Endothelial cell (in vitro differentiated cells): ENCODE measurements around the gene TUSC2. TPM values are rescaled to one million over a fixed set of nuclear protein-coding genes. Genes with fewer than 3 reads are reported as not detected.

Source experiments
- DNase-seq: peaks from one replicate; pipeline ENCODE4 v3.0.0; 2021; ENCODE audit warnings: low spot score
- H3K27ac Mint-ChIP-seq: one replicate; pipeline ENCODE4 v1.8.0; 2021; ENCODE audit warnings: mixed read lengths, inconsistent platforms; ENCODE audit not compliant: unreplicated experiment
- H3K27me3 Mint-ChIP-seq: one replicate; pipeline ENCODE4 v1.8.0; 2021; ENCODE audit warnings: mild to moderate bottlenecking, moderate library complexity, mixed read lengths, inconsistent platforms; ENCODE audit not compliant: unreplicated experiment
- H3K36me3 Mint-ChIP-seq: one replicate; pipeline ENCODE4 v1.8.0; 2021; ENCODE audit warnings: mild to moderate bottlenecking, low read depth, mixed read lengths, inconsistent platforms; ENCODE audit not compliant: unreplicated experiment
- H3K4me1 Mint-ChIP-seq: one replicate; pipeline ENCODE4 v1.8.0; 2021; ENCODE audit warnings: mild to moderate bottlenecking, mixed read lengths, inconsistent platforms; ENCODE audit not compliant: unreplicated experiment
- H3K4me3 Mint-ChIP-seq: one replicate; pipeline ENCODE4 v1.8.0; 2021; ENCODE audit warnings: mild to moderate bottlenecking, mixed read lengths, inconsistent platforms; ENCODE audit not compliant: unreplicated experiment
- H3K9me3 Mint-ChIP-seq: one replicate; pipeline ENCODE4 v1.8.0; 2021; ENCODE audit warnings: mixed read lengths, inconsistent platforms; ENCODE audit not compliant: unreplicated experiment
- CTCF ChIP-seq: fragments of 200-600 bp; sonication (generic); IDR thresholded peaks from one replicate; pipeline ENCODE4 v1.5.0; 2021; ENCODE audit warnings: antibody characterized with exemption; ENCODE audit not compliant: unreplicated experiment
- total RNA-seq: library from RNA; stranded (reverse); fragmentation: NEBNext Ultra II Directional; extraction: Animal tissue kit (Norgen Biotek cat#: 25700); gene quantifications from one replicate; pipeline ENCODE4 v1.2.1, GENCODE V29; 2021; ENCODE audit not compliant: unreplicated experiment

The TUSC2 gene
- total RNA-seq, 1 donor from 2014 or later, result 36.4 TPM

DNA sequence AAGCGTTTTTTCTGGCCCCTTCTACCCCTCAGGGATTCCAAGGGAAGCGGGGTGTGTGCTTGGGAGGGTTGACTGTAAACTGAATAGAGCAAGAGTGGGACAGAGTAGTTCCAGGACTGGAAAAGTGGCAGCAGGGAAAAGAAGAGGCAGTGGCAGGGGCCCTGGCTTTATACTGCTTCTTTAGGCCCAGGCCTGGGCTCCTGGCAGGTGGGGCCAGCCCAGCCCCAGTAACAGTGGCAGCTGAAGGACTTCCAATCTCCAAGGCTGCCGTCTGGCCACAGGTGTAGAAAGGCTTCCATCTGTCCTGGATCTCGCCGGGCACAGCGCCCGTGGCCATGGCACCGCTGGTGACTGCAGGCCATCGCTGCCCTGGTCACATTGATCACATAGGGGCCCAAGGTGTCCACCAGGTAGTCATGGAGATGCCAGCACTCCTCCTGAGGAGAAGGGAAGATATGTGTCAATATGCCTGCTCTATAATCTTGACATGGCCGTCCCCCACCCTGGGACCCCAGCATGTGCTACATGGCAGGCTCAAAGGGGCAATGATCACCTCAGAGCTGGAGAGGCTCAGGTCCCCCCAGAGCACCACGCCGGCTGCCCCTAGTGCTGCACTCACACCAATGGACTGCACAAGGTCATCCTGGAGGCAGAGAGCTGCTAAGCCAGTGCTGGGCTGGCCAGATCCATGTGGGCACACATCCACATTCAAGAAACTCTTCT is 34.8 kb downstream of the TUSC2 start:
- Mint-ChIP-seq H3K9me3 (no peaks in the 10 kb centered on the region), H3K27ac (peak overlapping the region; percentile 83), H3K36me3 (peaks cover 4% of the 10 kb centered on the region), H3K4me1 (peaks cover 15% of the 10 kb centered on the region), H3K27me3 (peaks cover 11% of the 10 kb centered on the region), H3K4me3 (peak overlapping the region; percentile 87)
- DNase-seq, result no peak
- TF ChIP-seq CTCF, result no peak

DNA sequence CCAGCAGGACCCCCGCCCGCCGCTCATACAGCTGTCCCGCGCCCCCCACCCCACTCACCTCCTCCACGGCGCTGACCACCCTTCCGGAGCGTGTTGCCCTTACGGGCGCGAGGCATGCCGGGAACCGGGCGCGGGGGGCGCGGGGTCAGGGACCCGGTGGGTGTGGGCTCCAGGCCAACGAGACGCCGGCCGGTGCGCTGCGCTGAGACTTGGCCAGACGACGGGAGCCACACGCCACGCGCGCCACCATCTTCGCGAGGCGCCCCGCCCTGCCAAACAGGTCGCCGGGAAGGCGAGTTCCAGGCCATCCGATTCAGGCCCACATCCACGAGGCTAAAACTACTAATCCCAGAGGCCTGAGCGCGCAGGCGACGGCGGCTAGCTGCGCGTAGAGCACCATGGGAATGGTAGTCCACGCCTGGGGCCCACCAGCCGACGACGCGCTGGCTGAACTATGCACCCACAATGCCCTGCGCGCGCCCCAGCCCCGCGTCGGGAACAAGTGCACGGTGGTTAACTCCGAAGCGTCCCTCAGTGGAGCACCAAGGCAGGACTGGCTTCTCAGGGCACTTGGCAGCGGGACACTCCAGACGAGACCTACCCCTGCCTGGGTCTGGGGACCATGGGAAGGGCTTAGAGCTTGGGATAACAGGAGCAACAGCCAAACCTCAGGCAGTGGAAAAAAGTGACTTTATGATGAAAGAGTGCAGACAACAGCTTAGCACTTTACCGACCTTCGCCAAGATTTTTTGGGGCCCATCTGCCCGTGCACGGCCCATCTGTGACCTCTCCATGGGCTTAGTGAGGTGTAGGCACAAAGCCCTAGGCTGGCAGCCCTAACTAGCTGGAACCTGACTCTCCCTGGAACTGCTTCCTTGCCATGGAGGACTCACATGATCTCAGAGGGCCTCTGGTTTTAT is 35.6 kb downstream of the TUSC2 start, which contains the start of gene IFRD2:
Gene IFRD2 (minus strand): TSS at position 271 of the 920 bp plus-strand sequence. CDS start 155 bp downstream, at position 116.
- Mint-ChIP-seq H3K4me1 (peaks cover 12% of the 10 kb centered on the region), H3K9me3 (no peaks in the 10 kb centered on the region), H3K27ac (peak within 1 kb of the TSS; percentile 83), H3K4me3 (peak within 1 kb of the TSS; percentile 92), H3K27me3 (peaks cover 11% of the 10 kb centered on the region), H3K36me3 (peaks cover 4% of the 10 kb centered on the region)
- TF ChIP-seq CTCF, result no peak
- DNase-seq, result peak; percentile 93

GRCh38 chr3:50290161-50290641 is 37.8 kb downstream of the TUSC2 start:
- Mint-ChIP-seq H3K27ac (no peak overlapping the region), H3K36me3 (peaks cover 10% of the 10 kb centered on the region), H3K27me3 (peaks cover 15% of the 10 kb centered on the region), H3K9me3 (no peaks in the 10 kb centered on the region), H3K4me1 (peaks cover 12% of the 10 kb centered on the region), H3K4me3 (peak overlapping the region; percentile 51)
- no peak for TF ChIP-seq CTCF
- DNase-seq, result no peak

DNA sequence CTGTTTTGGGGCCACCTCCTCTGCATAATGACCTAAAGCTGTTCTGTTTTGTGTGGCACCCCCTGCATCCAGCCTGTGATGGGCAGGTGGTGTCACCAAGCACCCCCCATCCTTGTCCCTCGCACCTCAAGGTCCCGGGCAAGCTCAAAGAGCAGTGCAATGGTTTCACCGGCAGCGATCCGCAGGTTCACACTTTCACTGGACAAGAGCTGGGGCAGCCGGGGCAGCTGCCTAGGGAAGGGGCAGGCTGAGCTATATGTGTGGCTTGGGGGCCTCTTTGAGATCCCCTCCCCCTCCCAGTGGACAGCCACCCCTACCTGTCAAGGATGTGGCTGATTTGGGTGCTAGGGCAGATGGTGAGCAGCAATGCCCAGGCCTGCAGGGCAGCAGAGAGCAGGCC is 38.9 kb downstream of the TUSC2 start:
- Mint-ChIP-seq H3K27ac (no peak overlapping the region), H3K27me3 (peaks cover 15% of the 10 kb centered on the region), H3K4me1 (peaks cover 12% of the 10 kb centered on the region), H3K4me3 (no peak overlapping the region), H3K36me3 (peaks cover 10% of the 10 kb centered on the region), H3K9me3 (no peaks in the 10 kb centered on the region)
- no peak for DNase-seq
- no peak for TF ChIP-seq CTCF
